Measurements from ENCODE around the gene OGG1.

DNA sequence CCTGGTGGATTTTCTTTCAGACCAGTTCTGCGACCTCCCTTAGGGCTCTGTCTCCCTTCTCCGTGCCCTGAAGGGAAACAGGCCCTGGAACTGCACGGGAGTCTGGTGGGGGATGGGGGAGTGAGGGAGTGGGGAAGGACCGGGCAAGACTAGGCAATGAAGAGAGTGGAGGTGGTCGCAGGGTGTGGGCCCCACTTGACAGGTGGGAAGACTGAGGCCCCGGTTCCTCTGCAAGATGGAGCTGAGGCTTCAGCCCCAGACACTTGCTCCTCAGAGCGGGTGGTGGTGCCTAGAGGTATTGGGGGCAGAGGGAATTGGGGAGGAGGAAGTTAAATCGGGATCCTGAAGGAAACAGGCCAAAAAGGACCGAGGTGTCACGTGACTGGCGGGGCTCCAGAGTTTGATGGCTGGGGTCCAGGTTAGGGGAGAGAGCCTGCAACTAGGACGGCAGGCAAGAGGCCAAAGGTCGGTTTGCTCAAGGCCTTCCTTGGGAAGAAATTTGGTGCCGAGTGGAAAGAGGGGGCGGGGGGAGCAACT lies 20.6 kb downstream of the OGG1 start:
- TF ChIP-seq, protein P1, sequence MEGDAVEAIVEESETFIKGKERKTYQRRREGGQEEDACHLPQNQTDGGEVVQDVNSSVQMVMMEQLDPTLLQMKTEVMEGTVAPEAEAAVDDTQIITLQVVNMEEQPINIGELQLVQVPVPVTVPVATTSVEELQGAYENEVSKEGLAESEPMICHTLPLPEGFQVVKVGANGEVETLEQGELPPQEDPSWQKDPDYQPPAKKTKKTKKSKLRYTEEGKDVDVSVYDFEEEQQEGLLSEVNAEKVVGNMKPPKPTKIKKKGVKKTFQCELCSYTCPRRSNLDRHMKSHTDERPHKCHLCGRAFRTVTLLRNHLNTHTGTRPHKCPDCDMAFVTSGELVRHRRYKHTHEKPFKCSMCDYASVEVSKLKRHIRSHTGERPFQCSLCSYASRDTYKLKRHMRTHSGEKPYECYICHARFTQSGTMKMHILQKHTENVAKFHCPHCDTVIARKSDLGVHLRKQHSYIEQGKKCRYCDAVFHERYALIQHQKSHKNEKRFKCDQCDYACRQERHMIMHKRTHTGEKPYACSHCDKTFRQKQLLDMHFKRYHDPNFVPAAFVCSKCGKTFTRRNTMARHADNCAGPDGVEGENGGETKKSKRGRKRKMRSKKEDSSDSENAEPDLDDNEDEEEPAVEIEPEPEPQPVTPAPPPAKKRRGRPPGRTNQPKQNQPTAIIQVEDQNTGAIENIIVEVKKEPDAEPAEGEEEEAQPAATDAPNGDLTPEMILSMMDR (tag by site-specific recombination; IDR thresholded peaks at IDR 0.05): no peak
- TF ChIP-seq ZSCAN30 (tag by site-specific recombination; IDR thresholded peaks at IDR 0.05) (no peak), ZNF837 (tag by site-specific recombination; IDR thresholded peaks at IDR 0.05) (no peak), ZBTB7A (tag by site-specific recombination; IDR thresholded peaks at IDR 0.05; ENCODE audit: low read depth) (no peak), KLF7 (tag by site-specific recombination; IDR thresholded peaks at IDR 0.05; ENCODE audit: borderline replicate concordance) (no peak), HOXC10 (CRISPR knock-in tag; IDR thresholded peaks at IDR 0.05) (no peak), TCF7L2 (IDR thresholded peaks at IDR 0.05; ENCODE audit: borderline replicate concordance, low read depth, low read length) (no peak), ZNF76 (tag by site-specific recombination; IDR thresholded peaks at IDR 0.05; ENCODE audit: borderline replicate concordance, low read depth) (no peak), IKZF3 (tag by site-specific recombination; IDR thresholded peaks at IDR 0.05) (no peak), GLI4 (tag by site-specific recombination; IDR thresholded peaks at IDR 0.05) (no peak), ZNF335 (tag by site-specific recombination; conservative IDR thresholded peaks at IDR 0.05) (no peak)
- TF ChIP-seq, protein P2, sequence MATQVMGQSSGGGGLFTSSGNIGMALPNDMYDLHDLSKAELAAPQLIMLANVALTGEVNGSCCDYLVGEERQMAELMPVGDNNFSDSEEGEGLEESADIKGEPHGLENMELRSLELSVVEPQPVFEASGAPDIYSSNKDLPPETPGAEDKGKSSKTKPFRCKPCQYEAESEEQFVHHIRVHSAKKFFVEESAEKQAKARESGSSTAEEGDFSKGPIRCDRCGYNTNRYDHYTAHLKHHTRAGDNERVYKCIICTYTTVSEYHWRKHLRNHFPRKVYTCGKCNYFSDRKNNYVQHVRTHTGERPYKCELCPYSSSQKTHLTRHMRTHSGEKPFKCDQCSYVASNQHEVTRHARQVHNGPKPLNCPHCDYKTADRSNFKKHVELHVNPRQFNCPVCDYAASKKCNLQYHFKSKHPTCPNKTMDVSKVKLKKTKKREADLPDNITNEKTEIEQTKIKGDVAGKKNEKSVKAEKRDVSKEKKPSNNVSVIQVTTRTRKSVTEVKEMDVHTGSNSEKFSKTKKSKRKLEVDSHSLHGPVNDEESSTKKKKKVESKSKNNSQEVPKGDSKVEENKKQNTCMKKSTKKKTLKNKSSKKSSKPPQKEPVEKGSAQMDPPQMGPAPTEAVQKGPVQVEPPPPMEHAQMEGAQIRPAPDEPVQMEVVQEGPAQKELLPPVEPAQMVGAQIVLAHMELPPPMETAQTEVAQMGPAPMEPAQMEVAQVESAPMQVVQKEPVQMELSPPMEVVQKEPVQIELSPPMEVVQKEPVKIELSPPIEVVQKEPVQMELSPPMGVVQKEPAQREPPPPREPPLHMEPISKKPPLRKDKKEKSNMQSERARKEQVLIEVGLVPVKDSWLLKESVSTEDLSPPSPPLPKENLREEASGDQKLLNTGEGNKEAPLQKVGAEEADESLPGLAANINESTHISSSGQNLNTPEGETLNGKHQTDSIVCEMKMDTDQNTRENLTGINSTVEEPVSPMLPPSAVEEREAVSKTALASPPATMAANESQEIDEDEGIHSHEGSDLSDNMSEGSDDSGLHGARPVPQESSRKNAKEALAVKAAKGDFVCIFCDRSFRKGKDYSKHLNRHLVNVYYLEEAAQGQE (tag by site-specific recombination; IDR thresholded peaks at IDR 0.05): no peak
- TF ChIP-seq, protein P3, sequence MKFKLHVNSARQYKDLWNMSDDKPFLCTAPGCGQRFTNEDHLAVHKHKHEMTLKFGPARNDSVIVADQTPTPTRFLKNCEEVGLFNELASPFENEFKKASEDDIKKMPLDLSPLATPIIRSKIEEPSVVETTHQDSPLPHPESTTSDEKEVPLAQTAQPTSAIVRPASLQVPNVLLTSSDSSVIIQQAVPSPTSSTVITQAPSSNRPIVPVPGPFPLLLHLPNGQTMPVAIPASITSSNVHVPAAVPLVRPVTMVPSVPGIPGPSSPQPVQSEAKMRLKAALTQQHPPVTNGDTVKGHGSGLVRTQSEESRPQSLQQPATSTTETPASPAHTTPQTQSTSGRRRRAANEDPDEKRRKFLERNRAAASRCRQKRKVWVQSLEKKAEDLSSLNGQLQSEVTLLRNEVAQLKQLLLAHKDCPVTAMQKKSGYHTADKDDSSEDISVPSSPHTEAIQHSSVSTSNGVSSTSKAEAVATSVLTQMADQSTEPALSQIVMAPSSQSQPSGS (tag by site-specific recombination; IDR thresholded peaks at IDR 0.05; ENCODE audit: low read depth): no peak

Data from HEK293 (cell line).